Subcutaneous adipose tissue (tissue), 4 donors: Measurements from ENCODE around the gene LMAN2. TPM values are rescaled to one million over a fixed set of nuclear protein-coding genes. Genes with fewer than 3 reads are reported as not detected.

Experiments used
- CTCF ChIP-seq: fragments of 450-650 bp; IDR thresholded peaks from one replicate; pipeline ENCODE4 v1.5.1; 2016; ENCODE audit warnings: low read depth, mild to moderate bottlenecking, control low read depth, antibody characterized with exemption, moderate library complexity
- total RNA-seq, 4 donors: library from RNA; depleted of rRNA; stranded (reverse); fragments of >200 nt; gene quantifications; one replicate each; pipeline ENCODE4 v1.1.0, GENCODE V29; 2016

The LMAN2 gene
- total RNA-seq, 4 donors from 2014 or later: 93.6 to 158 (median 129) TPM

- no peak for TF ChIP-seq CTCF
These were observed 14.6 kb downstream of the LMAN2 start for GRCh38 chr5:177336603-177337494.

GRCh38 chr5:177336112-177336511, 15.4 kb downstream of the LMAN2 start:
- TF ChIP-seq CTCF: no peak

DNA sequence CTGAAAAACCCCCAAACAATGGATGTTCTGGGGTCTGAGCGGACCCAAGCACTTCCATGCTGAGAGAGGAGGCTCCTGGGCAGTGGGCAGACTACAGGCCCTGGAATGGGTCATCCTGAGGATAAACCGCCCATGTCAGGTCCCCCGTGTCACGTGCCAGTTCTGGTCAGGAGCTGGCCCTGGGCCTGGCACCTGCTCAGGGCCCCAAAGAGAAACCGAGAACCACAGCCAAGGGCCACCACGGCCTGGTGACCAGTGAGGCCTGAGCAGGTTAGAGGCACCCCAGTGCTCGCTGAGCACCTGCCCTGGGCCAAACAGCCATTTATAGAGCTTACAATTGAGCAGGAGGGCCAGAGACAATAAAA, 15.8 kb downstream of the LMAN2 start:
- TF ChIP-seq CTCF: no peak

- no peak for TF ChIP-seq CTCF
These were observed 16.4 kb downstream of the LMAN2 start for GRCh38 chr5:177334781-177335700.

DNA sequence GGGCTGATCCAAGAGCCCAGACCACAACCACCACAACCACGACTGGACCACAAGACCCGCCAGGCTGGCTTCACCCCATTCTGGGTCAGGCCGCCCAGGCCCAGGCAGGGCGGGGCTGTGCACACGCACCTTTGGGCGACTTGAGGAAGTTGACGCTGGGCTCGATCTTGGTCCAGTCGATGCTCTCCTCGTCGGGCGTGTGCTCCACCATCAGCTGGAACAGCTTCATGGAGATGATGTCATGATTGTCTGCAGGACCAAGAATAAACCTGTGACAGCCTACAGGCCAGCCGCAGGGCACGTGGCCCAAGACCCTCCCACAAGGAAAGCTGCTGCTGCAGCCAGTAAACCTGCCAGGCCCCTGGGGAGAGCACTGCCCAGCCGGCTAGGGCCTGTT, 17.3 kb downstream of the LMAN2 start:
- no peak for TF ChIP-seq CTCF

DNA sequence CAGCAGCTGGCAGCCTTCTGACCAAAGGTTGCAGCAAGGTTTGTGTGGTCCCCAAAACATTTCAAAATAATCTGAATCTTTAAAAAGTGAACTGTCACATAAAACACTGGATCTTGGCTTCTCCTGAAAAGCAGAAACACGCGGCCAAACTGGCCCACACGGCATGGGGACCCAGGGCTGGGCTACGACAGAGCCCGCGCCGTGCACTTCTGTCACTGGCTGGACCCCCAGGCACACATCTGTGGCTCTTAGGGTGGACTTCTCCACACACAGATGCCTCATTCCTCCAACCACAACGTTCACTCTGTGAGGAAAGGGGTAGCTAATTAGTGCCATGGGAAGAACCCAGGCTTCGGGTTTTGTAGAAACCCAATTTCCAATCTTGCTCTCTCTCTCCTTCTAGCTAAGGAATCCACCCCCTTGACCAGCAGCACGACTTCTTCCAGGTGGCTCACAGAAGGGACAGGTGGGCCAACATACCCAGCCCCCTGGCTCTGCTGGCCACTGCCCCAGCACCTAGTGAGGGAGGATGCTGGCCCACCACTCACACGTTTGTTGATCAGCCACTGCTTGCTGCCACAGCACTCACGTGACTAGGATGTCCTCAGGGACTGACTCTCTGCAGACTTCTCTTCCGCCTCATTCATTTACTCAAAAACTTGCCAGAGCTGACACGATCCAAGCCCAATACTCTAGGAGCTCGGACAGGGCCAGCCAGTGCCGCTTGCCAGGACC, 17.9 kb downstream of the LMAN2 start:
- no peak for TF ChIP-seq CTCF
